Stomach (tissue), 4 donors: ENCODE results near the gene IPMK.

Source experiments
- POLR2A ChIP-seq, 4 donors: fragments of 450-650 bp; IDR thresholded peaks; one replicate each; pipeline ENCODE4 v1.6.1; 2016; ENCODE audit warnings: antibody characterized with exemption in 4 of 4, control low read depth in 2 of 4, mild to moderate bottlenecking in 1 of 4, moderate library complexity in 1 of 4
- TF ChIP-seq, protein P1 (sequence below), 7 experiments: fragments of 450-650 bp in 4 of 7; fragments of 200-600 bp in 3 of 7; sonication (generic) in 3 of 7; IDR thresholded peaks; one replicate each; pipeline ENCODE4 v1.5.1; 2016 to 2019; ENCODE audit warnings: antibody characterized with exemption in 7 of 7, control low read depth in 2 of 7, mild to moderate bottlenecking in 1 of 7

DNA sequence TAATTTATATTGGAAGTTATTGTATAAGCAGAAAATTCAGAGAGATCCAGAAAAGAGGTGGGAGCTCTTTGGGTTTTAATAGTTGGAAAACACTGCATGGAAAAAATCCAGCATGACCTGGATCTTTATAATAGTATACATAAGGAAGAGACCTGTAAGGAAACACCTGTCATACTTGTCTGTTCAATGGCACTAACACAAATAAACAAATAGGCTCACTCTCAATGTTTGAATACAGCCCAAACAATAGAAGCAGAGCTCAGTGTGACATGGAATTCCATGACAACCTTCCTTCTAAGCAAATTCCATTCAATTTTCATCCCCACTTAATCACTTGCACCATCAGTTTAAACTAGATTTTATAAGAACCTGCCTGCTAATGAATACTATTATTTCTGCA is 33.0 kb upstream of the IPMK start:
- TF ChIP-seq, protein P1, sequence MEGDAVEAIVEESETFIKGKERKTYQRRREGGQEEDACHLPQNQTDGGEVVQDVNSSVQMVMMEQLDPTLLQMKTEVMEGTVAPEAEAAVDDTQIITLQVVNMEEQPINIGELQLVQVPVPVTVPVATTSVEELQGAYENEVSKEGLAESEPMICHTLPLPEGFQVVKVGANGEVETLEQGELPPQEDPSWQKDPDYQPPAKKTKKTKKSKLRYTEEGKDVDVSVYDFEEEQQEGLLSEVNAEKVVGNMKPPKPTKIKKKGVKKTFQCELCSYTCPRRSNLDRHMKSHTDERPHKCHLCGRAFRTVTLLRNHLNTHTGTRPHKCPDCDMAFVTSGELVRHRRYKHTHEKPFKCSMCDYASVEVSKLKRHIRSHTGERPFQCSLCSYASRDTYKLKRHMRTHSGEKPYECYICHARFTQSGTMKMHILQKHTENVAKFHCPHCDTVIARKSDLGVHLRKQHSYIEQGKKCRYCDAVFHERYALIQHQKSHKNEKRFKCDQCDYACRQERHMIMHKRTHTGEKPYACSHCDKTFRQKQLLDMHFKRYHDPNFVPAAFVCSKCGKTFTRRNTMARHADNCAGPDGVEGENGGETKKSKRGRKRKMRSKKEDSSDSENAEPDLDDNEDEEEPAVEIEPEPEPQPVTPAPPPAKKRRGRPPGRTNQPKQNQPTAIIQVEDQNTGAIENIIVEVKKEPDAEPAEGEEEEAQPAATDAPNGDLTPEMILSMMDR (IDR thresholded peaks at IDR 0.05) = no peak
- TF ChIP-seq POLR2A (IDR thresholded peaks at IDR 0.05) = no peak
